Activated T-helper 1 cell treated with anti-CD3 and anti-CD28 coated beads, Interleukin-2, amount 50 U/mL, for 16 hours (primary cell): ENCODE results near the gene RFLNA.

Experiments
- DNase-seq, 2 donors: peaks; one replicate each; pipeline ENCODE4 v3.0.0-alpha.2; 2020; ENCODE audit warnings: low read depth in 1 of 2, low spot score in 1 of 2

Gene RFLNA

GRCh38 chr12:124354400-124354799 is 59.5 kb downstream of the RFLNA start:
- no peak for DNase-seq

- DNase-seq = no peak
These were observed 61.3 kb downstream of the RFLNA start for GRCh38 chr12:124356221-124356620.

GRCh38 chr12:124357616-124358015 is 62.7 kb downstream of the RFLNA start:
- DNase-seq = no peak

GRCh38 chr12:124358572-124358971 is 63.7 kb downstream of the RFLNA start:
- no peak for DNase-seq

- DNase-seq = no peak
These were observed 65.0 kb downstream of the RFLNA start for GRCh38 chr12:124359671-124360581.

- no peak for DNase-seq
These were observed 66.4 kb downstream of the RFLNA start for GRCh38 chr12:124361074-124361970.

- no peak for DNase-seq
These were observed 67.1 kb downstream of the RFLNA start for GRCh38 chr12:124361996-124362395.

- DNase-seq = no peak
These were observed 68.6 kb downstream of the RFLNA start for GRCh38 chr12:124363353-124363965.

- no peak for DNase-seq
These were observed 69.7 kb downstream of the RFLNA start for GRCh38 chr12:124364543-124364942.
